Activated gamma-delta T cell treated with Interleukin-2 at 50 U/mL for 16 hours (primary cell): Measurements from ENCODE around the gene SETDB2.

ENCODE experiments used
- DNase-seq: peaks from one replicate; pipeline ENCODE4 v3.0.0-alpha.2; 2020

Gene SETDB2

GRCh38 chr13:49472186-49472585, 28.1 kb downstream of the SETDB2 start:
- DNase-seq = no peak

- DNase-seq = no peak
Observed at GRCh38 chr13:49476529-49476928, 32.5 kb downstream of the SETDB2 start.

- DNase-seq = no peak
Observed at GRCh38 chr13:49481788-49482187, 37.7 kb downstream of the SETDB2 start.

- no peak for DNase-seq
Observed at GRCh38 chr13:49488563-49488962, 44.5 kb downstream of the SETDB2 start.

- DNase-seq = no peak
Observed at GRCh38 chr13:49494645-49495044, 50.6 kb downstream of the SETDB2 start.

GRCh38 chr13:49495783-49496762, 52.0 kb downstream of the SETDB2 start, which contains the start of gene PHF11:
Gene PHF11, plus strand, starts transcription at chr13:49495953. Its CDS starts 49 bp downstream, at chr13:49496002.
- DNase-seq = peak; percentile 83

- DNase-seq = peak; percentile 18
Observed at GRCh38 chr13:49496837-49497236, 52.8 kb downstream of the SETDB2 start.

- no peak for DNase-seq
Observed at GRCh38 chr13:49497272-49497671, 53.2 kb downstream of the SETDB2 start.

GRCh38 chr13:49498206-49498605, 54.1 kb downstream of the SETDB2 start:
- no peak for DNase-seq

GRCh38 chr13:49499889-49500660, 56.0 kb downstream of the SETDB2 start:
- no peak for DNase-seq

GRCh38 chr13:49502954-49503353, 58.9 kb downstream of the SETDB2 start:
- no peak for DNase-seq

- DNase-seq = no peak
Observed at GRCh38 chr13:49503951-49504350, 59.9 kb downstream of the SETDB2 start.

- DNase-seq = no peak
Observed at GRCh38 chr13:49512578-49512977, 68.5 kb downstream of the SETDB2 start.

- DNase-seq = no peak
Observed at GRCh38 chr13:49516467-49516866, 72.4 kb downstream of the SETDB2 start.

- no peak for DNase-seq
Observed at GRCh38 chr13:49517461-49517860, 73.4 kb downstream of the SETDB2 start.

GRCh38 chr13:49521224-49521623, 77.2 kb downstream of the SETDB2 start:
- no peak for DNase-seq

- DNase-seq = no peak
Observed at GRCh38 chr13:49524740-49525501, 80.8 kb downstream of the SETDB2 start.

GRCh38 chr13:49527123-49527522, 83.0 kb downstream of the SETDB2 start:
- DNase-seq = no peak

GRCh38 chr13:49528161-49528560, 84.1 kb downstream of the SETDB2 start:
- no peak for DNase-seq

- no peak for DNase-seq
Observed at GRCh38 chr13:49530457-49530856, 86.4 kb downstream of the SETDB2 start.

GRCh38 chr13:49532593-49532992, 88.5 kb downstream of the SETDB2 start:
- no peak for DNase-seq

GRCh38 chr13:49533011-49533410, 88.9 kb downstream of the SETDB2 start:
- no peak for DNase-seq
